Hepatocyte (in vitro differentiated cells): ENCODE data around the gene LSM11.
"Not testable (repeated sequence)": the region's sequence is repeated elsewhere in the genome, so short reads cannot be mapped to it uniquely, and the experiment has no call there.

Source experiments
- CTCF ChIP-seq: fragments of 200-600 bp; sonication (generic); IDR thresholded peaks from 2 replicates; pipeline ENCODE4 v1.5.1; 2016; ENCODE audit warnings: antibody characterized with exemption, mild to moderate bottlenecking; ENCODE audit not compliant: poor library complexity
- EZH2 ChIP-seq: fragments of 200-600 bp; sonication (generic); IDR thresholded peaks from 2 replicates; pipeline ENCODE4 v1.6.1; 2016; ENCODE audit warnings: antibody characterized with exemption, mild to moderate bottlenecking, borderline replicate concordance
- EZH2phosphoT487 ChIP-seq: fragments of 200-600 bp; sonication (generic); IDR thresholded peaks from one replicate; pipeline ENCODE4 v1.6.1; 2018; ENCODE audit warnings: antibody characterized with exemption, mild to moderate bottlenecking, low read depth, moderate library complexity; ENCODE audit not compliant: unreplicated experiment, severe bottlenecking

- not testable (repeated sequence) for TF ChIP-seq CTCF, EZH2, EZH2phosphoT487
These were observed 16.9 kb upstream of the LSM11 start for GRCh38 chr5:157726607-157727006.
